Calu3 (cell line): ENCODE data around the gene NTM. TPM values are rescaled to one million over a fixed set of nuclear protein-coding genes. Genes with fewer than 3 reads are reported as not detected.

ENCODE experiments used
- BruUV-seq: library from RNA; stranded (reverse); fragments of 400-500 nt; replicated peaks from 2 replicates; lab custom pipeline; 2021; lab: Mats Ljungman, UMichigan
- CTCF ChIA-PET: fragments of 300-600 bp; sonication (Branson Sonifier 250); formaldehyde crosslinking; loops from one replicate; lab custom pipeline; 2022; ENCODE audit warnings: antibody characterized with exemption; lab: Charles Lee
- DNase-seq: peaks from one replicate; pipeline ENCODE4 v3.0.0; 2022
- H3K27ac Mint-ChIP-seq: one replicate; pipeline ENCODE4 v1.8.0; 2022; ENCODE audit warnings: mixed read lengths; ENCODE audit not compliant: unreplicated experiment
- H3K27me3 Mint-ChIP-seq: one replicate; pipeline ENCODE4 v1.8.0; 2022; ENCODE audit warnings: mixed read lengths; ENCODE audit not compliant: unreplicated experiment
- H3K36me3 Mint-ChIP-seq: one replicate; pipeline ENCODE4 v1.8.0; 2022; ENCODE audit warnings: mild to moderate bottlenecking, moderate library complexity, mixed read lengths; ENCODE audit not compliant: insufficient read depth, unreplicated experiment
- H3K4me1 Mint-ChIP-seq: one replicate; pipeline ENCODE4 v1.8.0; 2022; ENCODE audit warnings: mild to moderate bottlenecking, low read depth, mixed read lengths; ENCODE audit not compliant: unreplicated experiment
- H3K4me3 Mint-ChIP-seq: one replicate; pipeline ENCODE4 v1.8.0; 2022; ENCODE audit warnings: mild to moderate bottlenecking, low read depth, moderate library complexity, mixed read lengths; ENCODE audit not compliant: unreplicated experiment
- H3K9me3 Mint-ChIP-seq: one replicate; pipeline ENCODE4 v1.8.0; 2022; ENCODE audit warnings: low read depth, mixed read lengths; ENCODE audit not compliant: unreplicated experiment
- intact Hi-C: fragments of 100-400 bp; cut with micrococcal nuclease; formaldehyde crosslinking; loops from one replicate; pipeline ENCODE4 v1.10.0; 2022; ENCODE audit not compliant: unreplicated experiment
- total RNA-seq: library from RNA; stranded (reverse); gene quantifications from 2 replicates; pipeline ENCODE4 v1.2.3, GENCODE V29; 2022
- TF ChIP-seq, protein P1 (sequence below): fragments of 200-600 bp; IDR thresholded peaks from one replicate; pipeline ENCODE4 v1.8.0; 2022; ENCODE audit warnings: antibody characterized with exemption; ENCODE audit not compliant: unreplicated experiment

Gene NTM
- total RNA-seq, 1 experiment from 2014 or later = not detected

DNA sequence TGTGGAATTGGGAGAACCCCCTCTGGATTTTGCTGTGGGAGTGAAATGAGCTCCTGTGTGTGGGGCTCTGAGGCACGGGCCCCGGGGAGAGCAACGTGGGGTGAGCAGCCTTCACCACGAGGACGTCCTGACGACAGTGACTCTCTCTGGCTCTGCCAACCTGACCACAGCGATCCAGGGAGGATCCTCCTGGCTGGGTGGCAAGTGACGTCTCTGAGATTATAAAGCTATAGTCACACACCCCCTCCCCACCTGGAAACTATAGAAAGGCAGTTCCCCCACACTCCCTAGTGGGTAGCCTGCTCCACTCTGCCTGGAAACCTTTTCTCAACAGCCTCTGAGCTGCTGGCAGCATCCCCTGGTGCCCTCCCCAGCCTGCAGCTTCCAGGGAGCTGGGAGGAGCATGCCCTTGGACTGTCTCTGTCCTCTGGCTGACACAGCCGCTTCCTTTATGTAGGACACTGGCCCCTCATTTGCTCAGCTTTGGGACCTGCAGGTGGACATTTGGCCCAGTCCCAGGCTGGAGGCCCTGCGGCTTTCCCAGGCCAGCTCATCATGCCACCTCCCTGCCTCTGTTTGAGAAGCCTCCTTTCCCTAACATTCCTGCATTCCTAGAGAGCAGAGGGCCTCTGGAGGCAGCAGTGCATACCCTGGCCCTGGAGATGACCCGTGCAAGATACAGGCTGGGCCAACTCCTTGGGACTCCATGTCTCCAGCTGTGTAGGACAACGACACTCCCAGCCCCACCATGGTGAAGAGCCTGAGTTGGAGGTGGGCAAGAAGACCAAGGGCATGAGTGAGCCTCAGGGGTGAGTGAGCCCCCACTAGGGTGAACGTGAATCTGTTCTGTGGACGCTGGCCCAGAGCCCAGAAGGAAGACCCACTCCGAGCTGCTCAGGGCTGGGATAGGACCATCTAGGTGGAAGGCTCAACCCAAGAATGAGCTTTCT is 314.0 kb downstream of the NTM start:
- CTCF ChIA-PET = no interaction called here
- no peak overlapping the region for H3K27ac Mint-ChIP-seq
- intact Hi-C loops = no loop called here
- no peaks in the 10 kb centered on the region for H3K36me3 Mint-ChIP-seq
- TF ChIP-seq, protein P1, sequence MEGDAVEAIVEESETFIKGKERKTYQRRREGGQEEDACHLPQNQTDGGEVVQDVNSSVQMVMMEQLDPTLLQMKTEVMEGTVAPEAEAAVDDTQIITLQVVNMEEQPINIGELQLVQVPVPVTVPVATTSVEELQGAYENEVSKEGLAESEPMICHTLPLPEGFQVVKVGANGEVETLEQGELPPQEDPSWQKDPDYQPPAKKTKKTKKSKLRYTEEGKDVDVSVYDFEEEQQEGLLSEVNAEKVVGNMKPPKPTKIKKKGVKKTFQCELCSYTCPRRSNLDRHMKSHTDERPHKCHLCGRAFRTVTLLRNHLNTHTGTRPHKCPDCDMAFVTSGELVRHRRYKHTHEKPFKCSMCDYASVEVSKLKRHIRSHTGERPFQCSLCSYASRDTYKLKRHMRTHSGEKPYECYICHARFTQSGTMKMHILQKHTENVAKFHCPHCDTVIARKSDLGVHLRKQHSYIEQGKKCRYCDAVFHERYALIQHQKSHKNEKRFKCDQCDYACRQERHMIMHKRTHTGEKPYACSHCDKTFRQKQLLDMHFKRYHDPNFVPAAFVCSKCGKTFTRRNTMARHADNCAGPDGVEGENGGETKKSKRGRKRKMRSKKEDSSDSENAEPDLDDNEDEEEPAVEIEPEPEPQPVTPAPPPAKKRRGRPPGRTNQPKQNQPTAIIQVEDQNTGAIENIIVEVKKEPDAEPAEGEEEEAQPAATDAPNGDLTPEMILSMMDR = no peak
- no peaks in the 10 kb centered on the region for H3K9me3 Mint-ChIP-seq
- BruUV-seq = no TSS peak
- no peaks in the 10 kb centered on the region for H3K4me1 Mint-ChIP-seq
- DNase-seq = no peak
- no peaks in the 10 kb centered on the region for H3K27me3 Mint-ChIP-seq
- H3K4me3 Mint-ChIP-seq = no peak overlapping the region

DNA sequence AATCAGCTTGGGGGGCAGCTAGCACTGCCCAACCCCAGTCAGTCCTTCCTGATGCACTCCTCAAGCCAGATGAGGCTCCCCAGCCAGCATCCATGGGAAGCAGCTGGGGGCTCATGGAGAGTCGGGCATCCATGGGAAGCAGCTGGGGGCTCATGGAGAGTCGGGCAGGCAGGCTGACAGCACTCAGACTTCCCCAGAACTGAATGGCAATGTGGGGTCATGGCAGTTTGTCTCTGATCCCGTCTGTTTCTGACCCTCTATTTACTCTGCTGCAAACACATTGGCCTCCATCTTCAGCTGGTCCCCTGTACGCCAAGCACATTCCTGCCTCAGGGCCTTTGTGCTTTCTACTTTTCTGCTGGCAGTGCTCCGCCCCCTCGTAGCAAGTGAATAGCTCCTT is 314.8 kb downstream of the NTM start:
- Mint-ChIP-seq H3K27me3 (no peaks in the 10 kb centered on the region), H3K36me3 (no peaks in the 10 kb centered on the region), H3K27ac (no peak overlapping the region), H3K9me3 (peaks cover 2% of the 10 kb centered on the region), H3K4me3 (no peak overlapping the region), H3K4me1 (no peaks in the 10 kb centered on the region)
- TF ChIP-seq, protein P1 = no peak
- BruUV-seq = no TSS peak
- no peak for DNase-seq
- CTCF ChIA-PET = no interaction called here
- intact Hi-C loops = no loop called here

DNA sequence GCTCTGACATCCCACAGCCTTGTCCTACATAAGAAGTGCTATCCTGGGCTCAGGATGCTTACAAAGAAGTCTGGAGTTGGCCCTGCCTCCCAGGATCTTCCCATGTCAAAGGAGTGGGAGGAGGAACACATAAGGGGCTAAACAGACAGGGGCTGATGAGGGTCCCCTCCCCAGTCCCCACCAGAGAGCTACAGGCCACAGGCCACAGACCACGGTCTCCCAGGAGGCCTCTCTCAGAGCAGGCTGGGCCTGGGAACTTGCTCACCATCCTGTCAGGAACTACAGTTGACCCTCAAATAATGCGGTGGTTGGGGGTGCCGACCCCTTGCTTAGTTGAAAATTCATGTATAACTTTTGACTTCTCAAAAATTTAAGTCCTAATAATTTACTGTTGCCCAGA is 315.5 kb downstream of the NTM start:
- Mint-ChIP-seq H3K4me3 (no peak overlapping the region), H3K27ac (no peak overlapping the region), H3K9me3 (peaks cover 2% of the 10 kb centered on the region), H3K27me3 (no peaks in the 10 kb centered on the region), H3K36me3 (no peaks in the 10 kb centered on the region), H3K4me1 (no peaks in the 10 kb centered on the region)
- TF ChIP-seq, protein P1 = no peak
- intact Hi-C loops = no loop called here
- no peak for DNase-seq
- CTCF ChIA-PET = no interaction called here
- no TSS peak for BruUV-seq

DNA sequence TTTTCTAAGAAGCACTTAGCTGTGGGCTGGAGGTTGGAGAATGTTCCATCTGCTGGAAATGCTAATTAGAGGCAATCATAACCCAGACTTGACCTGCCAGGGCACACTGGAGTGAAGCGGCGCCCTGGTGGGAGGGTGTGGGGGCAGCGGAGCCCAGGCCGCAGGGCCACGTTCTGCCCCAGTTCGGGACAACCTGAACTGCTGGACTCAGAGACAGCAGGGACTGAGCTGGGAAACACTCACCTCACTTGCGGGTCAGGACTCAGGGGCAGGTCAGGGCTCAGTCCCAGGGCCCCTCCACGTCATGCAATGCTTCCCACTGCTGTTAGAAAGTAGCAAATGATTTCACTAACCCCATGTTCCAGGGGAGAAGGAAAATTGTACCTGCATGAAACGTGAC is 316.4 kb downstream of the NTM start:
- intact Hi-C loops = no loop called here
- TF ChIP-seq, protein P1 = no peak
- DNase-seq = no peak
- Mint-ChIP-seq H3K4me1 (no peaks in the 10 kb centered on the region), H3K36me3 (no peaks in the 10 kb centered on the region), H3K27ac (no peak overlapping the region), H3K27me3 (no peaks in the 10 kb centered on the region), H3K4me3 (no peak overlapping the region), H3K9me3 (peaks cover 2% of the 10 kb centered on the region)
- BruUV-seq = no TSS peak
- CTCF ChIA-PET = no interaction called here
